Measurements from ENCODE around the gene CDA.

Gene CDA

GRCh38 chr1:20660847-20661206 lies 71.9 kb downstream of the CDA start:
- Histone ChIP-seq H3K4me1 (ENCODE audit: insufficient read depth, low read length) (peaks cover 20% of the 10 kb centered on the region), H3K4me3 (ENCODE audit: low read depth in 1 of 2, low read length in 2 of 2) (peak overlapping the region; percentile 89 to 90), H3K36me3 (ENCODE audit: insufficient read depth, low read length) (peaks cover 26% of the 10 kb centered on the region), H3K9ac (ENCODE audit: low read length) (peak overlapping the region; percentile 5), H3K27ac (ENCODE audit: low read depth, low read length) (peak overlapping the region; percentile 66), H3K27me3 (ENCODE audit: control insufficient read depth in 1 of 2, insufficient read depth in 2 of 2, low read length in 2 of 2) (no peaks in the 10 kb centered on the region), H3K9me3 (ENCODE audit: low read length) (no peaks in the 10 kb centered on the region)

- Histone ChIP-seq H3K9ac (ENCODE audit: low read length) (peak within 1 kb of the TSS; percentile 44), H3K4me3 (ENCODE audit: low read depth in 1 of 2, low read length in 2 of 2) (peak within 1 kb of the TSS; percentile 89 to 90), H3K4me1 (ENCODE audit: insufficient read depth, low read length) (peaks cover 20% of the 10 kb centered on the region), H3K27ac (ENCODE audit: low read depth, low read length) (peak within 1 kb of the TSS; percentile 67), H3K9me3 (ENCODE audit: low read length) (no peaks in the 10 kb centered on the region), H3K36me3 (ENCODE audit: insufficient read depth, low read length) (peaks cover 20% of the 10 kb centered on the region), H3K27me3 (ENCODE audit: control insufficient read depth in 1 of 2, insufficient read depth in 2 of 2, low read length in 2 of 2) (no peaks in the 10 kb centered on the region)
Measured at GRCh38 chr1:20661207-20662109, 72.6 kb downstream of the CDA start, which contains the start of gene DDOST. Gene DDOST (minus strand): TSS chr1:20661369. CDS start chr1:20661350, 19 bp downstream.

DNA sequence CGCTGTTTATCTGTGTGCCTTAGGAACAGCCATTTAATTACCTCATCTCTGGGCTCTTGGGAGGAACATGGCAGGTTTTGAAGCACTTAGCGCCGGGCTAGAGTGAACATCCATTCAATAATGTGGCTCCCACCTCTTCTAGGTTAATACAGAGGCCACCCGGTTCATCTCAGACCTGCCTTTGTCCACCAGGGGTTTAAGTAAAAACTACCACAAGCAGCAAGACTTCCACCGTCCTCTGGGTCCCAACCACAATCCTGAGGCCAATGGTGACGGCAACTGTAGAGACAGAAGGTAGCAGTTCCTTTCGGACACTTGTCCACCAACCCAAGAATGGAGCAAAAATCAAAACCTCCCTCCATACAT lies 73.2 kb downstream of the CDA start:
- peak overlapping the region; percentile 44 for H3K9ac ChIP-seq (ENCODE audit: low read length)
- H3K27ac ChIP-seq (ENCODE audit: low read depth, low read length) = peak overlapping the region; percentile 67

GRCh38 chr1:20663365-20663764 lies 74.5 kb downstream of the CDA start:
- Histone ChIP-seq H3K27ac (ENCODE audit: low read depth, low read length) (no peak overlapping the region), H3K9ac (ENCODE audit: low read length) (no peak overlapping the region), H3K36me3 (ENCODE audit: insufficient read depth, low read length) (peaks cover 7% of the 10 kb centered on the region), H3K4me3 (ENCODE audit: low read depth in 1 of 2, low read length in 2 of 2) (no peak overlapping the region), H3K9me3 (ENCODE audit: low read length) (no peaks in the 10 kb centered on the region), H3K27me3 (ENCODE audit: control insufficient read depth in 1 of 2, insufficient read depth in 2 of 2, low read length in 2 of 2) (no peaks in the 10 kb centered on the region), H3K4me1 (ENCODE audit: insufficient read depth, low read length) (peaks cover 20% of the 10 kb centered on the region)

More for the DNA sequence above, 73.2 kb downstream of the CDA start:
- Histone ChIP-seq H3K36me3 (ENCODE audit: insufficient read depth, low read length) (peaks cover 14% of the 10 kb centered on the region), H3K4me1 (ENCODE audit: insufficient read depth, low read length) (peaks cover 20% of the 10 kb centered on the region), H3K4me3 (ENCODE audit: low read depth in 1 of 2, low read length in 2 of 2) (peak overlapping the region; percentile 88 to 90), H3K27me3 (ENCODE audit: control insufficient read depth in 1 of 2, insufficient read depth in 2 of 2, low read length in 2 of 2) (no peaks in the 10 kb centered on the region), H3K9me3 (ENCODE audit: low read length) (no peaks in the 10 kb centered on the region)

- no peaks in the 10 kb centered on the region for H3K9me3 ChIP-seq (ENCODE audit: low read length)
- no peak overlapping the region for H3K4me3 ChIP-seq (ENCODE audit: low read depth in 1 of 2, low read length in 2 of 2)
- no peak overlapping the region for H3K27ac ChIP-seq (ENCODE audit: low read depth, low read length)
- peaks cover 20% of the 10 kb centered on the region for H3K4me1 ChIP-seq (ENCODE audit: insufficient read depth, low read length)
- H3K9ac ChIP-seq (ENCODE audit: low read length) = no peak overlapping the region
- peaks cover 7% of the 10 kb centered on the region for H3K36me3 ChIP-seq (ENCODE audit: insufficient read depth, low read length)
- no peaks in the 10 kb centered on the region for H3K27me3 ChIP-seq (ENCODE audit: control insufficient read depth in 1 of 2, insufficient read depth in 2 of 2, low read length in 2 of 2)
Measured at GRCh38 chr1:20663969-20664715, 75.2 kb downstream of the CDA start.

GRCh38 chr1:20665726-20666125 lies 76.8 kb downstream of the CDA start:
- Histone ChIP-seq H3K9ac (ENCODE audit: low read length) (no peak overlapping the region), H3K4me3 (ENCODE audit: low read depth in 1 of 2, low read length in 2 of 2) (no peak overlapping the region), H3K4me1 (ENCODE audit: insufficient read depth, low read length) (peaks cover 6% of the 10 kb centered on the region), H3K36me3 (ENCODE audit: insufficient read depth, low read length) (no peaks in the 10 kb centered on the region), H3K27me3 (ENCODE audit: control insufficient read depth in 1 of 2, insufficient read depth in 2 of 2, low read length in 2 of 2) (no peaks in the 10 kb centered on the region), H3K9me3 (ENCODE audit: low read length) (no peaks in the 10 kb centered on the region), H3K27ac (ENCODE audit: low read depth, low read length) (no peak overlapping the region)

DNA sequence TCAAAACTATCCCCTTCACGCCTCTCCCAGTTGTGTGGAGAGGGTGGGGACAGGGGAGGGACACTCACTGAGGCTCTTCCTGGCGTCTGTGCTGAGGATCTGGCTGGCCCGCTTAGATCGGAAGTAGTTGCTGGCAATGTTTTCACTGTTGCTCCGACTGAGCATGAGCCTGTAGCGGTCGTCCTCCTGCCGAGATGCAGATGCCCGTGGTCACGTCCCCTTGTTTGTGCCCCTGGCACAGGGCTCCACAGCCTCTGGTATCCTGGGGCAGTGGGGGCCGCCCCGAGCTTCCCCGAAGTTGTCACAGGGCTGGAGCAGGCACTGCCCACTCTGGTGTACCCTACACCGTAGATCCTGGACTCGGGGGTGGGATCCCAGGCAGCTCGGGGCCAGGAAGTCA lies 77.2 kb downstream of the CDA start:
- no peaks in the 10 kb centered on the region for H3K36me3 ChIP-seq (ENCODE audit: insufficient read depth, low read length)
- no peak overlapping the region for H3K27ac ChIP-seq (ENCODE audit: low read depth, low read length)
- no peak overlapping the region for H3K4me3 ChIP-seq (ENCODE audit: low read depth in 1 of 2, low read length in 2 of 2)
- no peak overlapping the region for H3K9ac ChIP-seq (ENCODE audit: low read length)
- peaks cover 6% of the 10 kb centered on the region for H3K4me1 ChIP-seq (ENCODE audit: insufficient read depth, low read length)
- no peaks in the 10 kb centered on the region for H3K27me3 ChIP-seq (ENCODE audit: control insufficient read depth in 1 of 2, insufficient read depth in 2 of 2, low read length in 2 of 2)
- H3K9me3 ChIP-seq (ENCODE audit: low read length) = no peaks in the 10 kb centered on the region

DNA sequence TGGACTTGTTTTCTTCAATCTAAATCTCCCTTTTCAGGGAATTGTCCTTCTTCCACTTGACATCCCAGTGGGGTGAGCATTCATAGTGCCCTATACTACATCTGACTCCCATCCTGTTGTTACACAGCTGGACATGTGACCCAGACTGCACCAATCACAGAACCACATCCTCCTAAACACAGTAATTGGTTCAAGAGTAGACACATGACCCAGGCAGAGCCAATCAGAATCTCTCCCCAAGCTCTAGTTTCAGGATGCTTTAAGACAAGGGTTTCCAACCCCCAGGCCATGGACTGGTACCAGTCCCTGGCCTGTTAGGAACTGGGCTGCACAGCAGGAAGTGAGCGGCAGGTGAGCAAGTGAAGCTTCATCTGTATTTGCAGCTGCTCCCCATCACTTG lies 77.9 kb downstream of the CDA start:
- H3K27me3 ChIP-seq (ENCODE audit: control insufficient read depth in 1 of 2, insufficient read depth in 2 of 2, low read length in 2 of 2) = no peaks in the 10 kb centered on the region
- H3K9me3 ChIP-seq (ENCODE audit: low read length) = no peaks in the 10 kb centered on the region

More for the DNA sequence above, 77.9 kb downstream of the CDA start:
- H3K9ac ChIP-seq (ENCODE audit: low read length) = no peak overlapping the region
- H3K27ac ChIP-seq (ENCODE audit: low read depth, low read length) = no peak overlapping the region
- no peaks in the 10 kb centered on the region for H3K36me3 ChIP-seq (ENCODE audit: insufficient read depth, low read length)
- no peak overlapping the region for H3K4me3 ChIP-seq (ENCODE audit: low read depth in 1 of 2, low read length in 2 of 2)
- H3K4me1 ChIP-seq (ENCODE audit: insufficient read depth, low read length) = peaks cover 6% of the 10 kb centered on the region

Measured in muscle layer of colon (tissue), 2 donors.